Loucy (cell line): ENCODE measurements around the gene CCDC134.

Experiments
- EZH2phosphoT487 ChIP-seq: fragments of 200-600 bp; IDR thresholded peaks from 2 replicates; pipeline ENCODE4 v1.6.1; 2018; ENCODE audit warnings: antibody characterized with exemption, mild to moderate bottlenecking, moderate library complexity, borderline replicate concordance
- TF ChIP-seq, protein P1 (sequence below): fragments of 200-600 bp; sonication (generic); conservative IDR thresholded peaks from 2 replicates; pipeline ENCODE4 v1.5.1; 2014; ENCODE audit warnings: mild to moderate bottlenecking, antibody characterized with exemption, low read length

DNA sequence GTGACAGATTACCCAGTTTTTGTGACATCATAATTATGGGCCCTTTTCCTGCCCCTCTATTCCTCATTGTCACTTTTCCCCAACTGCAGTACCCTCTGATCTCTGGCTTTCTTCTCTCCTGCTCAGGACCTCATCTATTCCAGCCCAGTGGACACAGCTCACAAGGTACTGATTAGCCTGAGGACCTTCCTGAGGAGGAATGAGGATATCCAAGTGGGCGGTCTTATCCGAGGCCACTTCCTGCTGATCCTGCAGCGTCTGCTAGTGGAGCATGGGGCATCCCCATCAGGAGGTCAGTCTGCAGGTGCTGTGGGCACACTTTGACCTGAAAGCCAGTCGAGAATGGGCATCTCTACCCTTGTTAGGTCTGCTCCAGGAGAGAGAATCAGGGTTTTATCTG is 24.5 kb upstream of the CCDC134 start:
- TF ChIP-seq, protein P1, sequence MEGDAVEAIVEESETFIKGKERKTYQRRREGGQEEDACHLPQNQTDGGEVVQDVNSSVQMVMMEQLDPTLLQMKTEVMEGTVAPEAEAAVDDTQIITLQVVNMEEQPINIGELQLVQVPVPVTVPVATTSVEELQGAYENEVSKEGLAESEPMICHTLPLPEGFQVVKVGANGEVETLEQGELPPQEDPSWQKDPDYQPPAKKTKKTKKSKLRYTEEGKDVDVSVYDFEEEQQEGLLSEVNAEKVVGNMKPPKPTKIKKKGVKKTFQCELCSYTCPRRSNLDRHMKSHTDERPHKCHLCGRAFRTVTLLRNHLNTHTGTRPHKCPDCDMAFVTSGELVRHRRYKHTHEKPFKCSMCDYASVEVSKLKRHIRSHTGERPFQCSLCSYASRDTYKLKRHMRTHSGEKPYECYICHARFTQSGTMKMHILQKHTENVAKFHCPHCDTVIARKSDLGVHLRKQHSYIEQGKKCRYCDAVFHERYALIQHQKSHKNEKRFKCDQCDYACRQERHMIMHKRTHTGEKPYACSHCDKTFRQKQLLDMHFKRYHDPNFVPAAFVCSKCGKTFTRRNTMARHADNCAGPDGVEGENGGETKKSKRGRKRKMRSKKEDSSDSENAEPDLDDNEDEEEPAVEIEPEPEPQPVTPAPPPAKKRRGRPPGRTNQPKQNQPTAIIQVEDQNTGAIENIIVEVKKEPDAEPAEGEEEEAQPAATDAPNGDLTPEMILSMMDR: no peak
- no peak for TF ChIP-seq EZH2phosphoT487
